Measurements from ENCODE around the gene IKZF2. TPM values are rescaled to one million over a fixed set of nuclear protein-coding genes. Genes with fewer than 3 reads are reported as not detected.

The IKZF2 gene
- polyA plus RNA-seq, 2 of the 4 experiments (the other 2 are of a cell fraction) = 0.17 to 0.44 TPM

- 88% methylated on average over 3 of the region's 3 CpGs for WGBS (ENCODE audit: missing lambda C conversion rate)
- H3K4me3 ChIP-seq = no peak overlapping the region
- H3K9me3 ChIP-seq = no peaks in the 10 kb centered on the region
- no peak overlapping the region for H3K4me2 ChIP-seq
- CTCF ChIA-PET = no interaction called here
- no peak overlapping the region for H3K27ac ChIP-seq
- no peak for ATAC-seq
- POLR2A ChIA-PET = no interaction called here
- TF ChIP-seq KDM5A (IDR thresholded peaks at IDR 0.05) (no peak), REST (IDR thresholded peaks at IDR 0.05) (no peak), JUN (IDR thresholded peaks at IDR 0.05) (no peak), RAD21 (conservative IDR thresholded peaks at IDR 0.05 in 1 of 2, IDR thresholded peaks at IDR 0.05 in 1 of 2) (no peak), CBX2 (IDR thresholded peaks at IDR 0.05; ENCODE audit: borderline replicate concordance, low read depth) (no peak), CEBPB (IDR thresholded peaks at IDR 0.05) (no peak), EP300 (IDR thresholded peaks at IDR 0.05) (no peak)
- no peak for FAIRE-seq
- H3K4me1 ChIP-seq = no peaks in the 10 kb centered on the region
- DNase-seq (ENCODE audit: low read depth in 1 of 2, low spot score in 1 of 2) = no peak
Measured at GRCh38 chr2:213043566-213043965, 107.8 kb downstream of the IKZF2 start.

GRCh38 chr2:213042262-213042661, 109.2 kb downstream of the IKZF2 start:
- CTCF ChIA-PET = no interaction called here
- H3K9me3 ChIP-seq = no peaks in the 10 kb centered on the region
- FAIRE-seq = no peak
- 8% methylated on average over 4 of the region's 4 CpGs for WGBS (ENCODE audit: missing lambda C conversion rate)
- POLR2A ChIA-PET = no interaction called here
- H3K4me1 ChIP-seq = no peaks in the 10 kb centered on the region
- no peak for TF ChIP-seq TFCP2L1 (CRISPR knock-in tag; IDR thresholded peaks at IDR 0.05)
- no peak for TF ChIP-seq TP53 (CRISPR knock-in tag; IDR thresholded peaks at IDR 0.05)
- TF ChIP-seq POLR2AphosphoS2 (conservative IDR thresholded peaks at IDR 0.05; ENCODE audit: low read length) = no peak
- TF ChIP-seq CTCF (IDR thresholded peaks at IDR 0.05) = no peak
- TF ChIP-seq EP300 (IDR thresholded peaks at IDR 0.05) = no peak
- TF ChIP-seq FOSB (CRISPR knock-in tag; IDR thresholded peaks at IDR 0.05) = no peak
- no peak for TF ChIP-seq MAFK (IDR thresholded peaks at IDR 0.05; ENCODE audit: partially characterized antibody)
- TF ChIP-seq CBX2 (IDR thresholded peaks at IDR 0.05; ENCODE audit: borderline replicate concordance, low read depth) = no peak
- TF ChIP-seq SMC3 (IDR thresholded peaks at IDR 0.05) = no peak
- no peak for TF ChIP-seq EHF (CRISPR knock-in tag; IDR thresholded peaks at IDR 0.05)
- TF ChIP-seq MAZ (IDR thresholded peaks at IDR 0.05; ENCODE audit: borderline replicate concordance, low read depth, low read length) = no peak
- TF ChIP-seq ZNF302 (CRISPR knock-in tag; IDR thresholded peaks at IDR 0.05) = no peak
- TF ChIP-seq HMGXB4 (CRISPR knock-in tag; IDR thresholded peaks at IDR 0.05; ENCODE audit: borderline replicate concordance) = no peak
- DNase-seq (ENCODE audit: low read depth in 1 of 2, low spot score in 1 of 2) = no peak
- H3K27ac ChIP-seq = no peak overlapping the region
- H3K4me3 ChIP-seq = no peak overlapping the region
- H3K4me2 ChIP-seq = no peak overlapping the region
- ATAC-seq = no peak
